ENCODE measurements around the gene GSE1. TPM values are rescaled to one million over a fixed set of nuclear protein-coding genes. Genes with fewer than 3 reads are reported as not detected.
A peak's percentile ranks its signal among the peaks of the same experiment; 100 is the strongest.

GSE1 gene
- total RNA-seq, 1 experiment from 2014 or later, result 97.5 TPM

DNA sequence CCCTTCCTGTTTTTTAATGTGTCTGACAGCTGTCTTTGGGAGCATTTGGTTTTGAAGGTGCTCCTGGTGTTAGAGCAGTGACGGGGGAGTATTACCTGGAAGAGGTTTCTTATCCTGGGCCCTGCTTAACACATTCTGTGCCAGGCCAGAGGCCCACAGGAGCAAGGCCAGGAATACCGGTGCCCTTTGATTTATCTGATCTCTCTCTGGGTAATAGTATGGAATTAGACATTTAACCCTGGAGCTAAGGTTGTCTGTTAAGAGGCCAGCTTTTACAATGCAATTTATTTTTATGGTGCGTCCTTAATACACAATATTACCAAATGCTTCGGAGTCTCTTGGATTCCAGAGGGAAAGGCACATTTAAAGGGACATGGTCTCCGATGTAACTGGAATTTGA is 37.2 kb upstream of the GSE1 start:
- in situ Hi-C loops (cut with HindIII; ENCODE audit: low pct_unique_long_range_greater_than_20kb, low sequenced_read_pairs), result no loop called here
- TF ChIP-seq, protein P1, sequence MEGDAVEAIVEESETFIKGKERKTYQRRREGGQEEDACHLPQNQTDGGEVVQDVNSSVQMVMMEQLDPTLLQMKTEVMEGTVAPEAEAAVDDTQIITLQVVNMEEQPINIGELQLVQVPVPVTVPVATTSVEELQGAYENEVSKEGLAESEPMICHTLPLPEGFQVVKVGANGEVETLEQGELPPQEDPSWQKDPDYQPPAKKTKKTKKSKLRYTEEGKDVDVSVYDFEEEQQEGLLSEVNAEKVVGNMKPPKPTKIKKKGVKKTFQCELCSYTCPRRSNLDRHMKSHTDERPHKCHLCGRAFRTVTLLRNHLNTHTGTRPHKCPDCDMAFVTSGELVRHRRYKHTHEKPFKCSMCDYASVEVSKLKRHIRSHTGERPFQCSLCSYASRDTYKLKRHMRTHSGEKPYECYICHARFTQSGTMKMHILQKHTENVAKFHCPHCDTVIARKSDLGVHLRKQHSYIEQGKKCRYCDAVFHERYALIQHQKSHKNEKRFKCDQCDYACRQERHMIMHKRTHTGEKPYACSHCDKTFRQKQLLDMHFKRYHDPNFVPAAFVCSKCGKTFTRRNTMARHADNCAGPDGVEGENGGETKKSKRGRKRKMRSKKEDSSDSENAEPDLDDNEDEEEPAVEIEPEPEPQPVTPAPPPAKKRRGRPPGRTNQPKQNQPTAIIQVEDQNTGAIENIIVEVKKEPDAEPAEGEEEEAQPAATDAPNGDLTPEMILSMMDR (IDR thresholded peaks at IDR 0.05), result no peak
- TF ChIP-seq SIN3A (IDR thresholded peaks at IDR 0.05; ENCODE audit: borderline replicate concordance, insufficient read depth, low read depth, low read length), result no peak
- no peak for TF ChIP-seq TCF7L2 (IDR thresholded peaks at IDR 0.05; ENCODE audit: low read depth, low read length)
- TF ChIP-seq, protein P2, sequence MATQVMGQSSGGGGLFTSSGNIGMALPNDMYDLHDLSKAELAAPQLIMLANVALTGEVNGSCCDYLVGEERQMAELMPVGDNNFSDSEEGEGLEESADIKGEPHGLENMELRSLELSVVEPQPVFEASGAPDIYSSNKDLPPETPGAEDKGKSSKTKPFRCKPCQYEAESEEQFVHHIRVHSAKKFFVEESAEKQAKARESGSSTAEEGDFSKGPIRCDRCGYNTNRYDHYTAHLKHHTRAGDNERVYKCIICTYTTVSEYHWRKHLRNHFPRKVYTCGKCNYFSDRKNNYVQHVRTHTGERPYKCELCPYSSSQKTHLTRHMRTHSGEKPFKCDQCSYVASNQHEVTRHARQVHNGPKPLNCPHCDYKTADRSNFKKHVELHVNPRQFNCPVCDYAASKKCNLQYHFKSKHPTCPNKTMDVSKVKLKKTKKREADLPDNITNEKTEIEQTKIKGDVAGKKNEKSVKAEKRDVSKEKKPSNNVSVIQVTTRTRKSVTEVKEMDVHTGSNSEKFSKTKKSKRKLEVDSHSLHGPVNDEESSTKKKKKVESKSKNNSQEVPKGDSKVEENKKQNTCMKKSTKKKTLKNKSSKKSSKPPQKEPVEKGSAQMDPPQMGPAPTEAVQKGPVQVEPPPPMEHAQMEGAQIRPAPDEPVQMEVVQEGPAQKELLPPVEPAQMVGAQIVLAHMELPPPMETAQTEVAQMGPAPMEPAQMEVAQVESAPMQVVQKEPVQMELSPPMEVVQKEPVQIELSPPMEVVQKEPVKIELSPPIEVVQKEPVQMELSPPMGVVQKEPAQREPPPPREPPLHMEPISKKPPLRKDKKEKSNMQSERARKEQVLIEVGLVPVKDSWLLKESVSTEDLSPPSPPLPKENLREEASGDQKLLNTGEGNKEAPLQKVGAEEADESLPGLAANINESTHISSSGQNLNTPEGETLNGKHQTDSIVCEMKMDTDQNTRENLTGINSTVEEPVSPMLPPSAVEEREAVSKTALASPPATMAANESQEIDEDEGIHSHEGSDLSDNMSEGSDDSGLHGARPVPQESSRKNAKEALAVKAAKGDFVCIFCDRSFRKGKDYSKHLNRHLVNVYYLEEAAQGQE (IDR thresholded peaks at IDR 0.05; ENCODE audit: insufficient read depth in 1 of 2, low read depth in 2 of 2, low read length in 1 of 2), result no peak
- TF ChIP-seq POLR2AphosphoS5 (IDR thresholded peaks at IDR 0.05; ENCODE audit: low read depth, low read length), result no peak
- peaks cover 77% of the 10 kb centered on the region for H3K4me1 ChIP-seq (ENCODE audit: control insufficient read depth, insufficient read depth, low read length)

DNA sequence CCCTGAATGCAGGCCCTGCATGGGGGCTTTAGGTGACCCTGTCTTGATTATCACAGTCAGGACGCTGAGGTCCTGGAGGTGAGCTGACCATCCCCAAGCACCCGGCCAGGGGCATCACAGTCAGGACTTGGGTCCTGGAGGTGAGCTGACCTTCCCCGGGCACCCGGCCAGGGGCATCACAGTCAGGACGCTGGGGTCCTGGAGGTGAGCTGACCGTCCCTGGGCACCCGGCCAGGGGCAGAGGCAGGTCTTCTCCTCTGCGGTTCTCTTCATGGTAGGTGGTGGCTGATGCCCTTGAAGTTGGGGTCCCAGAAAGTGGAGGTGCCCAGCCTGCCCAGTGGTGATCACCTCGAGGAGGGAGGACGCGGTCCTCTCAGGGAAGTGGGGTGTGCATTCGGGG is 36.2 kb upstream of the GSE1 start:
- H3K4me3 ChIP-seq (ENCODE audit: low read depth in 2 of 2, low read length in 2 of 2), result no peak overlapping the region
- ChIA-PET CTCF (no interaction called here), POLR2A (no interaction called here)
- BruUV-seq (replicated peaks), result no TSS peak
- in situ Hi-C loops (cut with HindIII; ENCODE audit: low pct_unique_long_range_greater_than_20kb, low sequenced_read_pairs) (no loop called here), intact Hi-C loops (cut with micrococcal nuclease; ENCODE audit: unreplicated experiment) (no loop called here)
- H3K36me3 ChIP-seq (ENCODE audit: control insufficient read depth, insufficient read depth, low read length), result no peaks in the 10 kb centered on the region
- TF ChIP-seq TCF7L2 (IDR thresholded peaks at IDR 0.05; ENCODE audit: low read depth, low read length), result no peak
- no peak for TF ChIP-seq POLR2AphosphoS5 (IDR thresholded peaks at IDR 0.05; ENCODE audit: low read depth, low read length)
- TF ChIP-seq, protein P2 (IDR thresholded peaks at IDR 0.05; ENCODE audit: insufficient read depth in 1 of 2, low read depth in 2 of 2, low read length in 1 of 2), result no peak
- TF ChIP-seq SIN3A (IDR thresholded peaks at IDR 0.05; ENCODE audit: borderline replicate concordance, insufficient read depth, low read depth, low read length), result no peak
- TF ChIP-seq, protein P1 (IDR thresholded peaks at IDR 0.05), result no peak
- H3K9me3 ChIP-seq (ENCODE audit: control insufficient read depth, insufficient read depth, low read depth, low read length), result no peaks in the 10 kb centered on the region
- ATAC-seq, result no peak
- H3K4me1 ChIP-seq (ENCODE audit: control insufficient read depth, insufficient read depth, low read length), result peaks cover 77% of the 10 kb centered on the region
- H3K27ac ChIP-seq (ENCODE audit: low read length), result peak overlapping the region; percentile 74
- H3K27me3 ChIP-seq (ENCODE audit: control insufficient read depth, insufficient read depth, low read length), result no peaks in the 10 kb centered on the region
- DNase-seq (ENCODE audit: low read depth, low spot score), result no peak

More for the DNA sequence above, 37.2 kb upstream of the GSE1 start:
- BruUV-seq (replicated peaks), result TSS peak; percentile 44
- no peak overlapping the region for H3K4me3 ChIP-seq (ENCODE audit: low read depth in 2 of 2, low read length in 2 of 2)
- H3K36me3 ChIP-seq (ENCODE audit: control insufficient read depth, insufficient read depth, low read length), result no peaks in the 10 kb centered on the region
- CTCF ChIA-PET, result interaction anchor here (0.7 kb wide), 1 partner anchor 88 kb away, joined by 8 read pairs; no protein-coding TSS in a partner anchor
- intact Hi-C loops (cut with micrococcal nuclease; ENCODE audit: unreplicated experiment), result no loop called here
- no peak for DNase-seq (ENCODE audit: low read depth, low spot score)
- ATAC-seq, result no peak
- H3K27ac ChIP-seq (ENCODE audit: low read length), result peak overlapping the region; percentile 74
- no peaks in the 10 kb centered on the region for H3K27me3 ChIP-seq (ENCODE audit: control insufficient read depth, insufficient read depth, low read length)
- no peaks in the 10 kb centered on the region for H3K9me3 ChIP-seq (ENCODE audit: control insufficient read depth, insufficient read depth, low read depth, low read length)
- POLR2A ChIA-PET, result no interaction called here
